Transverse colon (tissue), 4 donors: ENCODE results near the gene SNORC. TPM values are rescaled to one million over a fixed set of nuclear protein-coding genes. Genes with fewer than 3 reads are reported as not detected.

ENCODE experiments used
- DNase-seq: peaks from one replicate; pipeline ENCODE4 v3.0.0-alpha.2; 2019
- H3K27ac ChIP-seq, 4 donors: fragments of 200-600 bp; sonication (generic); 2 replicates each; pipeline ENCODE4 v1.5.1; 2016 to 2018; ENCODE audit warnings: inconsistent platforms in 4 of 4
- H3K27me3 ChIP-seq: fragments of 200-600 bp; sonication (generic); 2 replicates; pipeline ENCODE4 v1.5.1; 2017; ENCODE audit warnings: inconsistent platforms
- H3K36me3 ChIP-seq, 4 donors: fragments of 200-600 bp; sonication (generic); 2 replicates each; pipeline ENCODE4 v1.5.1; 2017 to 2019; ENCODE audit warnings: inconsistent platforms in 4 of 4
- H3K4me1 ChIP-seq, 4 donors: fragments of 200-600 bp; sonication (generic); 2 replicates each; pipeline ENCODE4 v1.5.1; 2017 to 2020; ENCODE audit warnings: inconsistent platforms in 4 of 4
- H3K4me3 ChIP-seq, 4 donors: fragments of 200-600 bp; sonication (generic); 1 replicate in 1 of 4; 2 replicates in 3 of 4; pipeline versions ENCODE4 v1.5.1 to v1.6.1; 2017 to 2019; ENCODE audit warnings: inconsistent platforms in 4 of 4
- H3K9me3 ChIP-seq, 2 donors: fragments of 200-600 bp; sonication (generic); 2 replicates each; pipeline ENCODE4 v1.5.1; 2017 to 2019; ENCODE audit warnings: inconsistent platforms in 2 of 2
- CTCF ChIP-seq, 5 experiments: fragments of 200-600 bp in 3 of 5; fragments of 450-650 bp in 2 of 5; sonication (generic) in 3 of 5; IDR thresholded peaks; 1 replicate in 2 of 5; 2 replicates in 3 of 5; pipeline ENCODE4 v1.5.1; 2016 to 2017; ENCODE audit warnings: antibody characterized with exemption in 5 of 5, inconsistent platforms in 3 of 5, mild to moderate bottlenecking in 2 of 5, moderate library complexity in 1 of 5
- EP300 ChIP-seq: sonication (generic); formaldehyde crosslinking; IDR thresholded peaks from one replicate; pipeline ENCODE4 v1.6.1; 2017; ENCODE audit warnings: antibody characterized with exemption, low read depth
- POLR2A ChIP-seq: fragments of 450-650 bp; IDR thresholded peaks from one replicate; pipeline ENCODE4 v1.6.1; 2016; ENCODE audit warnings: antibody characterized with exemption, mild to moderate bottlenecking, moderate library complexity
- POLR2AphosphoS5 ChIP-seq, 3 donors: sonication (generic); formaldehyde crosslinking; IDR thresholded peaks; one replicate each; pipeline ENCODE4 v1.6.1; 2016; ENCODE audit warnings: antibody characterized with exemption in 3 of 3
- WGBS, 2 donors: methylation state at CpG; one replicate each; pipeline ENCODE4 v1.1.5; 2018; ENCODE audit warnings: low coverage in 1 of 2; 5-methylcytosine and 5-hydroxymethylcytosine counted together
- in situ Hi-C, 4 donors: fragments of 200-750 bp; cut with MboI; loops; one replicate each; pipeline versions ENCODE4 v1.15.0 to v1.15.1; 2017; ENCODE audit warnings: low sequenced_read_pairs in 3 of 4, low pct_ligation_motif_present in 1 of 4, low pct_unique_long_range_greater_than_20kb in 1 of 4
- intact Hi-C: fragments of 100-400 bp; cut with DNase I; formaldehyde crosslinking; loops from one replicate; pipeline ENCODE4 v1.15.1; 2023; ENCODE audit warnings: low total_unique reads
- total RNA-seq, 4 donors: library from RNA; depleted of rRNA; stranded (reverse); fragments of >200 nt; gene quantifications; one replicate each; pipeline ENCODE4 v1.1.0, GENCODE V29; 2016

Gene SNORC
- total RNA-seq, 4 donors from 2014 or later = 13.9 to 45.6 (median 17.2) TPM

- Histone ChIP-seq H3K4me3 (no peak overlapping the region), H3K4me1 (no peaks in the 10 kb centered on the region), H3K9me3 (no peaks in the 10 kb centered on the region), H3K36me3 (no peaks in the 10 kb centered on the region), H3K27ac (no peak overlapping the region), H3K27me3 (peaks cover 5% of the 10 kb centered on the region)
- intact Hi-C loops (no loop called here), in situ Hi-C loops (no loop called here)
- TF ChIP-seq CTCF (IDR thresholded peaks at IDR 0.05) (no peak), POLR2A (no peak), EP300 (no peak), POLR2AphosphoS5 (IDR thresholded peaks at IDR 0.05) (no peak)
- DNase-seq = no peak
- WGBS, 2 donors = 91 to 100% methylated on average over 2 to 5 of the region's 5 CpGs
These were observed 19.9 kb downstream of the SNORC start for GRCh38 chr2:232889876-232890401.

DNA sequence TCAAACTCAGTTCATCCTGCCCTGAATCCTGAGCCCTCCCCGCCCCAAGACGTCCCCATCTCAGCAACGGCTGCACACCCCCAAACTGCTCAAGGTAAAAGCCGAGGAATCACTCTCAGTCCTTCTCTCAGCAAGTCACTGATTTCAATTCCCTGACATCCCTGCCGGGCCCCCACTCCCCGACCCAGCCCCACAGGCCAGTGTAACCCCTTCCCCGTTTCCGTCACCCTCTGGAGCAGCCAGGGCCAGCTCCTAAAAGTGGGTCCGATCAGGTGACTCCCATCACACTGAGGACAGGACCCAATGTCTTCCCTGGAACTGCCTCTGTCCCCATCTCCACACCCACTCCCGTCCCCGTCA is 20.5 kb downstream of the SNORC start:
- no peaks in the 10 kb centered on the region for H3K9me3 ChIP-seq
- no peak overlapping the region for H3K27ac ChIP-seq
- in situ Hi-C loops (no loop called here), intact Hi-C loops (no loop called here)
- no peak for DNase-seq
- no peaks in the 10 kb centered on the region for H3K36me3 ChIP-seq
- peaks cover 5% of the 10 kb centered on the region for H3K27me3 ChIP-seq
- 84 to 89% methylated on average over 7 to 11 of the region's 11 CpGs for WGBS, 2 donors
- TF ChIP-seq POLR2AphosphoS5 (IDR thresholded peaks at IDR 0.05) (no peak), EP300 (no peak), CTCF (IDR thresholded peaks at IDR 0.05) (no peak), POLR2A (no peak)
- no peaks in the 10 kb centered on the region for H3K4me1 ChIP-seq
- no peak overlapping the region for H3K4me3 ChIP-seq

DNA sequence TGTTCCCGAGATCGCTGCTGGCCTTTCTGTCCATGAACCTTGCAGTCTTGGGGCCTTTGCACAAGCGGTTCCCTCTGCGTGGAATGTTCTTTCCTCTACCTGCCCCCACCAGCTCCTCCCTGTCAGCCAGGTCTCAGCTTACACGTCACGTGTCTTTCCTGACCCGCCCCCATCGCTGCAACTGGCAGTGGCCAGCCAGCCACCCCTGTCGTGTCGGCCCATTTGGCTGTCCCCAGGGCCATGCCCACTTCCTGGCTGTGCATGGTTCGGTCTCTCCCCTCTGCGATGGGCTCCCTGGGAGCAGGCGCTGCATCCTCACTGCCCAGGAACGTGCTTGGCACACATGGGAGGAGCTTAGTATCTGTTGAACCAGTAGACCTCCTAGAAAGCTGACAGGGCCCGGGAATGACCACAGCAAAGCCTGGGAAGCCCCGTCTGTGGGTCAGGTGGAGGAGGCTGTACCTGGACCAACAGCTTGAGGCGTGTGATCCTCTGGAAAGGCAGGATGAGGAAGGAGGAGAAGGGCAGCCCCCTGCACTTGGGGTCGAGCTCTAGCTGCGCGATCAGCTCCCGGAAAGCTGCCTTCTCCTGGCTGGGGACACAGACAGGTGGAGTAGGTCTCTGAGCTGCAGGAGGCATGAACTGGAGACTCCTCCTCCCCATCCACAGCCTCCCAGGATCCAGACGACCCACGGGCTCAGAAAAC is 21.0 kb downstream of the SNORC start:
- H3K9me3 ChIP-seq = no peaks in the 10 kb centered on the region
- in situ Hi-C loops = no loop called here
- H3K36me3 ChIP-seq = no peaks in the 10 kb centered on the region
- no peak overlapping the region for H3K27ac ChIP-seq
- H3K4me3 ChIP-seq = no peak overlapping the region
- intact Hi-C loops = no loop called here
- H3K27me3 ChIP-seq = peaks cover 5% of the 10 kb centered on the region
- no peak for TF ChIP-seq POLR2A
- no peak for TF ChIP-seq POLR2AphosphoS5 (IDR thresholded peaks at IDR 0.05)
- TF ChIP-seq EP300 = no peak
- TF ChIP-seq CTCF (IDR thresholded peaks at IDR 0.05) = no peak
- WGBS, 2 donors = 58 to 67% methylated on average over 7 to 23 of the region's 23 CpGs
- no peaks in the 10 kb centered on the region for H3K4me1 ChIP-seq
- no peak for DNase-seq

DNA sequence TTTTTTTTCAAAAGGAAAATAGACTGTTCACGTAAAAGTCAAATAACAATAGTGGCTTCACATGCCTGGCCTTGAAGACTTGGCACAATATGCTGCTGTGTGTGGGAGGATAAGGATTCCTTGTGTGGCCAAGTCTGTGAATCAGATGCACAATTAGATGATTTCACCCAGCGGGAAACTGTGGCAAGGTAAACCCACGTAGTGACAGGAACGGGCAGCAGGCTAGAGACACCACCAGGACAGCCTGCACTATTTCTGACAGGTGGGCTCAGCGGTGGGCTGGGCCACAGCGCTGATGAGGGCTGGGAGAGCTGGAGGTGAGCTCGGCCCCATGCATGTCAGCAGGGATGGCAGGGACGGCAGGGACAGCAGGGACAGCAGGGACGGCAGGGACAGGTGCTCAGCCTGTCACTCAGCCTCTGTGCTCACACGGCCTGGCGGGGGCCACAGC is 21.6 kb downstream of the SNORC start:
- peaks cover 5% of the 10 kb centered on the region for H3K27me3 ChIP-seq
- 60 to 69% methylated on average over 2 to 11 of the region's 11 CpGs for WGBS, 2 donors
- H3K9me3 ChIP-seq = no peaks in the 10 kb centered on the region
- H3K4me3 ChIP-seq = no peak overlapping the region
- no peaks in the 10 kb centered on the region for H3K36me3 ChIP-seq
- H3K27ac ChIP-seq = no peak overlapping the region
- no peak for DNase-seq
- TF ChIP-seq POLR2A (no peak), POLR2AphosphoS5 (IDR thresholded peaks at IDR 0.05) (no peak), EP300 (no peak), CTCF (IDR thresholded peaks at IDR 0.05) (no peak)
- in situ Hi-C loops = no loop called here
- intact Hi-C loops = no loop called here
- H3K4me1 ChIP-seq = no peaks in the 10 kb centered on the region
